LNCaP clone FGC (cell line): ENCODE measurements around the gene PRELID3B.

ENCODE experiments used
- DNase-seq: peaks from one replicate; pipeline ENCODE4 v3.0.0-alpha.2; 2011; ENCODE audit warnings: low read depth
- H3K4me3 ChIP-seq: 2 replicates; pipeline ENCODE4 v1.5.1; 2011; ENCODE audit warnings: mild to moderate bottlenecking, low read depth, low read length, control low read depth
- CTCF ChIP-seq: IDR thresholded peaks from 2 replicates; pipeline ENCODE4 v1.5.1; 2012; ENCODE audit warnings: mild to moderate bottlenecking; ENCODE audit not compliant: control insufficient read depth, insufficient read depth; ENCODE audit errors: extremely low read depth

The PRELID3B gene

DNA sequence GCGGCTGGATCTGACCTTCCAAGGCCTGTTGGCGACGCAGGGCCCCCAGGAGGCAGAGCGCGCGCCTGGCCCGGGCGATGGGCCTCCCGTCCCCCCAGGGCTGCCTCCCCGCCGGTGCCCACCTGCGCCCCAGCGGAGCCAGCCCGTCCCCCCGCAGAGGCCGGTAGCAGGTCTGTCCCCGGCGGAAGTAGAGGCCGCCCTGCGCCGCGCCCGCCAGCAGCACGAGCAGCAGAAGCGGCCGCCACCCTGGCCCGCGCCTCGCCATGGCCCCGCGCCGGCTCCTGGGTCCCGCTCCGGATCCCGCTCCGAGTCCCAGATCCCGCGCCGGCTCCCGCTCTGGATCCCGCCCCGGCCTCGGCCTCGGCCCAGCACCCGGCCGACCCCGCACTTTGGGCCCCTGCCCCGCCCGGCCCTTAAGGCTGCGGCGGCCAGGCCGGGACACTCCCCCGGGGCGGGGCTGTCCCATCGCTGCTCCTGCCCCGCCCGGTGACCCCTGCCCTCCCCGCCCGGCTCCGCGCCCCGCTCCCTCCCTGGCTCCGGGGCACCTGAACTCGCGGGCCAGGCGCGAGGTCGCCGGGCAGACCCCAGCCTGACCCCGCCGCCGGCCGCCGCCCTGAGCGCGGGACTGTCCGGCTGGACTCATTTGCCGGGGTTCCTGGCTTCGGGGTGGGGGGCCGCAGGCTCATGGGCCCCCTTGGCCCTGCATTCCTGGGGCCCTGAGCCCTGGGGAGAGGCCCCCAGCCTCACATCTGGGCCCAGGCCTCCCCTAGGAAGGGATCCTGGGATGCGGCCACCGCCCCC is 35.5 kb downstream of the PRELID3B start, which contains the start of gene CTSZ:
TSS of gene CTSZ (minus strand) at position 391 of the 801 bp plus-strand sequence. CDS start at position 265, 126 bp downstream.
- H3K4me3 ChIP-seq, result peak within 1 kb of the TSS; percentile 81
- no peak for TF ChIP-seq CTCF
- no peak for DNase-seq

DNA sequence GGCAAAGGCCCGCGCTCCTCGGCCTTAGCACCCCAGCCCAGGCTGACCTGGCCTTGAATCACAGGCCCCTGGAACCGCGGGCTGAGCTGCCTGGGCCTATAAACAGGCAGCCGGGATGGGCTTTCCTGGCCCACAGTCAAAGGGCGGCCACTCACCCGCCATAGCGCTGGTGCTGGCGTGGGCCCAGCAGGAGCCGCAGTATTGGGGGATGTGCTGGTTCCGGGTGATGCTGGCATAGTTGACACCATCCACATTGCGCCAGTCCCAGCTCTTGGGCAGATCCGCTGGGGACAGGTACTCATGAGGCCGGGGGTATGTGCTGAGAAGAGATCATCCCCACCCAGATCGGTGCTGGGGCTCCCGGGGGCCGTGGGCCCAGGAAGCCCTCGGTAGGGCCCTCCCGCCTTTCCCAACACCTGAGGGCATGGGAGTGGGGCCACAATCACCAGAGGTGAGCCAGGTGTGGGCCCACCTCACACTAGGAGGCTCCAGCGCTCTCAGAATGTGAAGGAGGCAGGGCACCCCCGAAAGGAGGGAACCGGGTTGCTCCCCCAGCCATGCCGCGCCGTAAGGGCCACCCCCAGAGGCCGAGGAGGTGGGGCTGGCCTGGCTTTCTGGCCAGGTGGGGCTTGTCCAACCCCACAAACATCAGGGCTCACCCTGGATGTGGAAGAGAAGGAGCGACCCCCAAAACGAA is 36.3 kb downstream of the PRELID3B start:
- no peak for TF ChIP-seq CTCF
- peak overlapping the region; percentile 81 for H3K4me3 ChIP-seq
- no peak for DNase-seq

- peak overlapping the region; percentile 81 for H3K4me3 ChIP-seq
- TF ChIP-seq CTCF, result no peak
- DNase-seq, result no peak
Observed at GRCh38 chr20:59005523-59006166, 36.9 kb downstream of the PRELID3B start.

- no peak for DNase-seq
- H3K4me3 ChIP-seq, result no peak overlapping the region
- TF ChIP-seq CTCF, result no peak
Observed at GRCh38 chr20:59004763-59005522, 37.6 kb downstream of the PRELID3B start.

DNA sequence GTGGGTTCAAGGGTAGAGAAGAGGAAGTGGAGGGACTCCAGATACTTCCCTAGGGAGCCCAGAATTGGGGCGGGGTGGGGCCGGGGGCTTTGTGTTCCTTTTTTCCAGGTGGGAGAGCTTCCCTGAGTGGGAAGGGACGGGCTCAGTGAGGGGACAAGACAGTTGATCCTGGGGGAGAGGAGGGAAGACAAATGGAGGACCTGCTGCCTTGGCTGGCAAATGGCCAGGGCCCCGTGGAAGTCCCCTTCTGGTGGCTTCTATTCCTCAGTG is 38.2 kb downstream of the PRELID3B start:
- H3K4me3 ChIP-seq, result no peak overlapping the region
- TF ChIP-seq CTCF, result no peak
- no peak for DNase-seq

- no peak overlapping the region for H3K4me3 ChIP-seq
- TF ChIP-seq CTCF, result no peak
Observed at GRCh38 chr20:59003836-59004492, 38.6 kb downstream of the PRELID3B start.

More at GRCh38 chr20:59003836-59004492, 38.6 kb downstream of the PRELID3B start:
- no peak for DNase-seq
